D721Med (cell line): ENCODE data around the gene GCK.

ENCODE experiments used
- DNase-seq: peaks from one replicate; pipeline ENCODE4 v3.0.0; 2011; ENCODE audit warnings: low spot score; ENCODE audit not compliant: insufficient read length
- FAIRE-seq: peaks from 2 replicates; lab custom pipeline; 2011; peaks lifted over from hg19 to GRCh38; lab: Jason Lieb, UNC
- CTCF ChIP-seq: IDR thresholded peaks from 2 replicates; pipeline ENCODE4 v1.5.1; 2012; ENCODE audit warnings: mild to moderate bottlenecking, control low read depth; ENCODE audit not compliant: insufficient read depth; ENCODE audit errors: missing control alignments

Gene GCK

DNA sequence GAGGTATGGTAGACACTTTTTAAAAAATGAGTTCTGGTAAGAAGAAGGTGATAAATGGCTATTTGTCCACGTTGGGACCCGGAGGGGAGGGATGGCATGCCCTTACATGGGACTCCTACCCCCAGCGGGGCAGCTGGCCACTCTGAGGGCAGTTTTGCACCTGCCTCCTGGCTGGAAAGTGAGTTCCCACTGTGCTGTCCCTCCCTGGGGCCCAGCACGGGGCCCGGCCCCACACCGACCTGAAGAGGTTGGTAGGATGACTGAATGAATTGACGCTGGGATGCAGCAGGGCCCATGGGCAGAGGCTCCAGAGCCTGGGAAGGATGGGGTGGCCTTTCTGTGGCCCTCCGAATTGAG is 85.7 kb downstream of the GCK start:
- FAIRE-seq (no peak), DNase-seq (no peak)
- TF ChIP-seq CTCF, result no peak

DNA sequence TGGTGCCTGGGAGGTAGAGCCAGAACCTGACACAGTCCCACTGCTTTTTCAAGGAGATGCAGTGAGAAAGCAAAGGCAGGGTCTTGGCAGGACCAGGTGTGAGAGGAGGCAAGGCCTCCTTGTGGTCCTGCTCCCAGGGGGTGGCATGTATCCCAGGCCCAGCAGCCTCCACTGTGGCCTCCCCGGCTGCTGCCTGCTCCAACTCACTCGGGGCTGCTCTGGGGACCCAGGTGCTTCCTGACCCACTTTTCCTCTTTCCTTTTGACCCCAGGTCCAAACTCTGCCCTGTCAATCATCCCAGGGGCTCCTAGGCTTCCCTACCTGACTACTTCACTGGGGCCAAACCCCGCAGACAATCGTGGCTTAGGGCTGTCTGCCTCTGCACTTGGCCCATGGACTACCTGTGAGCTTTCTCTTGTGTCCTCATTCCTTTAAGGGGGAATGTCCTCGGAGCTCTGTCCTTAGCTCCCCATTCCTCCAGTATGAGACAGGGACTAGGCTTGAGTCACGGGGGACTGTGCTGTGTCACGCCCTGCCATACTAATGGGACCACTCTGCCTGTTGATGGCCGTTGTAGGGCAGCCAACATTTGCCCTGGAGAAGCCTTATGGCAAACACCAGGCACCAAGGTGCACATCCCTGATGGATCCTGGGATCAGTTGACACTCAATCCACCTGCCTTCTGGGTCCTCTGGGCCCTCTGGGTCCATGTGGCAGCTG is 86.2 kb downstream of the GCK start:
- DNase-seq (no peak), FAIRE-seq (no peak)
- no peak for TF ChIP-seq CTCF

- no peak for FAIRE-seq
- no peak for TF ChIP-seq CTCF
- DNase-seq, result no peak
Observed at GRCh38 chr7:44101966-44102845, 87.0 kb downstream of the GCK start.

DNA sequence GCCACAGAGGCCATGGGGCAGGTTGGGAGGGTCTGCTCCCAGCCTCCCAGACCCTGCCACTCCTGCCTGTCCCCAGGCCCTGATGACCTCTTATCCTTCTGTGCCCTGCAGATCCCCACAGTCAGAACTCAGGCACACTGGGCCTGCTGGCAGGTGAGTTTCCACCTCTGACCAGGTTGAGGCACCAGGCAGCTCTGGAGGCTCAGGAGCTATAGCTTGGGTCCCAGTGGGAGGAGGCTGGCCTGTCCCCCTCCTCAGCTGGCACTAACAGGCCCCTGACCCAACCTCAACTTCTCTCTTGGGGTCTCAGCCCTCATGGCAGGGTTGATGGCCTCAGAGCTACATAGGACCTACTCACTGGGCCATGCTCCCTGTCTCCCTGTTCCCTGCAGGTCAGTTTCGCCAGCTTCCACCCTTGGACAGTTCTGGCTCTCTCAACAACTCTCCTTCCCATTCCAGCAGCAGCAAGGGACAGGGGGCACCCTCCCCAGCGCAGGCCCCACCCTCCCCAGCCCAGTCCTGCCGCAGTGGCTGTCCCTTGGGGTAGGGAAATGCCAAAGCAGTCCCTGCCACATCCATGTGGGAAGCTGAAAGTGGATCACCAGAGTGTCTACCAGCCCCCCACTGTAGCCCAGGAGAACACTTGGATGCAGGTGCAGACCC is 87.8 kb downstream of the GCK start:
- no peak for TF ChIP-seq CTCF
- FAIRE-seq, result no peak
- no peak for DNase-seq

- FAIRE-seq, result no peak
- no peak for DNase-seq
- no peak for TF ChIP-seq CTCF
Observed at GRCh38 chr7:44100458-44101302, 88.6 kb downstream of the GCK start.

DNA sequence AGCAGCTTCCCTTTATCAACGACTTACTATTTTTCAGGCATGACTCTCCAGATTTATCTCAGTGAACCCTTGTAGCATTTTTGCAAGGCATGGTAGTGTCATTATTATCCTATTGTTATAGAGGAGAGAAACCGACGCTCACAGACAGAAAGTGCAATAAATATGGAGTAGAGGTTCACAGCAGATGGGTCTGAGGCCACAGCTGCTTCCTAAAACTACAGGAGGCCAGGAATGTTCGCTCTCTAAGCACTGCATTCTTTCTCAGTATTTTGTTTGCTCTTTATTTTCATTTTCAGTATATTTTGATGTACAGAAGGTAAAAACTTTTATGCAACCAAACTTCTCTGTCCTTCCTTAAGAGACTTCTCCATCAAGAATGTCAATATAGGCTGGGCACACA is 89.6 kb downstream of the GCK start:
- FAIRE-seq, result no peak
- no peak for DNase-seq
- TF ChIP-seq CTCF, result no peak
